NT2/D1 (cell line): ENCODE measurements around the gene AUH.

Experiments
- SUZ12 ChIP-seq: IDR thresholded peaks from 2 replicates; pipeline ENCODE4 v1.6.1; 2011; ENCODE audit not compliant: insufficient read length, insufficient read depth; ENCODE audit errors: extremely low read depth
- YY1 ChIP-seq: IDR thresholded peaks from 2 replicates; pipeline ENCODE4 v1.6.1; 2011; ENCODE audit not compliant: insufficient read length, insufficient read depth

DNA sequence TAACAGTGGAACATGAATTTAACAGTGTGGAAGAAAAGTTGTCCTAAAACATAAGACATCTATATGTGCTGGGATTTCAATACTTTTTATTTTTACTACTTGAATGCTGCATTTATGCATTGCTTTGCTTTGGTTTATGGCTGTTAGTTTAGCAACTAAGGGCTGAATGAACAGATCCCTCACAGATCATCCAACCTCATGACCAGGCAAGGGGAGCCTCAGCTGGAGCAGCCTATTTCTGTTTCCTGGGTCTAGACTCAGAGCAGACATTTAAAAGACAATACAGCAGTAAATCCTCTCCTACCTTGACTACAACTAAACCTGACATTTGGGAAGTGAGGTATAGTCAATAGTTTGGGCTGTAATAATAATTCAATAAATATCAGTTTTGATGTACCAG, 163.3 kb downstream of the AUH start:
- no peak for TF ChIP-seq YY1
- no peak for TF ChIP-seq SUZ12
